Upper lobe of left lung (tissue), 4 donors: ENCODE results near the gene NEDD4L.

Experiments
- EP300 ChIP-seq, 4 donors: sonication (generic); formaldehyde crosslinking; IDR thresholded peaks; one replicate each; pipeline ENCODE4 v1.5.1; 2017; ENCODE audit warnings: antibody characterized with exemption in 4 of 4, control low read depth in 2 of 4
- POLR2A ChIP-seq, 4 donors: fragments of 450-650 bp; IDR thresholded peaks; one replicate each; pipeline ENCODE4 v1.5.1; 2016 to 2017; ENCODE audit warnings: antibody characterized with exemption in 4 of 4, mild to moderate bottlenecking in 2 of 4
- POLR2AphosphoS5 ChIP-seq, 2 donors: sonication (generic); formaldehyde crosslinking; IDR thresholded peaks; one replicate each; pipeline ENCODE4 v1.5.1; 2017; ENCODE audit warnings: antibody characterized with exemption in 2 of 2
- TF ChIP-seq, protein P1 (sequence below), 6 experiments: fragments of 450-650 bp in 4 of 6; fragments of 200-600 bp in 2 of 6; sonication (generic) in 2 of 6; IDR thresholded peaks; one replicate each; pipeline ENCODE4 v1.5.1; 2016 to 2019; ENCODE audit warnings: antibody characterized with exemption in 6 of 6

- TF ChIP-seq, protein P1, sequence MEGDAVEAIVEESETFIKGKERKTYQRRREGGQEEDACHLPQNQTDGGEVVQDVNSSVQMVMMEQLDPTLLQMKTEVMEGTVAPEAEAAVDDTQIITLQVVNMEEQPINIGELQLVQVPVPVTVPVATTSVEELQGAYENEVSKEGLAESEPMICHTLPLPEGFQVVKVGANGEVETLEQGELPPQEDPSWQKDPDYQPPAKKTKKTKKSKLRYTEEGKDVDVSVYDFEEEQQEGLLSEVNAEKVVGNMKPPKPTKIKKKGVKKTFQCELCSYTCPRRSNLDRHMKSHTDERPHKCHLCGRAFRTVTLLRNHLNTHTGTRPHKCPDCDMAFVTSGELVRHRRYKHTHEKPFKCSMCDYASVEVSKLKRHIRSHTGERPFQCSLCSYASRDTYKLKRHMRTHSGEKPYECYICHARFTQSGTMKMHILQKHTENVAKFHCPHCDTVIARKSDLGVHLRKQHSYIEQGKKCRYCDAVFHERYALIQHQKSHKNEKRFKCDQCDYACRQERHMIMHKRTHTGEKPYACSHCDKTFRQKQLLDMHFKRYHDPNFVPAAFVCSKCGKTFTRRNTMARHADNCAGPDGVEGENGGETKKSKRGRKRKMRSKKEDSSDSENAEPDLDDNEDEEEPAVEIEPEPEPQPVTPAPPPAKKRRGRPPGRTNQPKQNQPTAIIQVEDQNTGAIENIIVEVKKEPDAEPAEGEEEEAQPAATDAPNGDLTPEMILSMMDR (IDR thresholded peaks at IDR 0.05): no peak
- TF ChIP-seq POLR2A (IDR thresholded peaks at IDR 0.05) (no peak), EP300 (IDR thresholded peaks at IDR 0.05) (no peak), POLR2AphosphoS5 (IDR thresholded peaks at IDR 0.05) (no peak)
Measured at GRCh38 chr18:58005011-58005410, 39.0 kb upstream of the NEDD4L start.
